Heart right ventricle (tissue), 16 donors: ENCODE data around the gene LAPTM5. TPM values are rescaled to one million over a fixed set of nuclear protein-coding genes. Genes with fewer than 3 reads are reported as not detected.

ENCODE experiments used
- ATAC-seq, 8 donors: fragments of 200-7000 bp; cut with Tn5 transposase; one replicate each; pipeline ENCODE4 v1.9.1; 2020; ENCODE audit warnings: mild to moderate bottlenecking in 8 of 8, moderate library complexity in 8 of 8, moderate number of reproducible peaks in 1 of 8
- DNase-seq, 2 donors: peaks; one replicate each; pipeline ENCODE4 v3.0.0-alpha.2; 2020
- H3K27ac ChIP-seq, 10 donors: fragments of 200-600 bp; sonication (generic) in 2 of 10; one replicate each; pipeline versions ENCODE4 v1.5.0 to v1.8.0; 2020 to 2022; ENCODE audit warnings: mild to moderate bottlenecking in 3 of 10
- H3K27me3 ChIP-seq, 7 donors: fragments of 200-600 bp; one replicate each; pipeline ENCODE4 v1.8.0; 2021 to 2022; ENCODE audit warnings: mild to moderate bottlenecking in 2 of 7
- H3K36me3 ChIP-seq, 9 donors: fragments of 200-600 bp; sonication (generic) in 1 of 9; one replicate each; pipeline versions ENCODE4 v1.5.0 to v1.8.0; 2020 to 2022; ENCODE audit warnings: mild to moderate bottlenecking in 2 of 9
- H3K4me1 ChIP-seq, 9 donors: fragments of 200-600 bp; sonication (generic) in 1 of 9; one replicate each; pipeline versions ENCODE4 v1.5.0 to v1.8.0; 2020 to 2022; ENCODE audit warnings: mild to moderate bottlenecking in 4 of 9
- H3K4me3 ChIP-seq, 10 donors: fragments of 200-600 bp; sonication (generic) in 2 of 10; one replicate each; pipeline versions ENCODE4 v1.5.0 to v1.8.0; 2020 to 2022; ENCODE audit warnings: mild to moderate bottlenecking in 7 of 10, moderate library complexity in 2 of 10
- H3K9me3 ChIP-seq, 11 donors: fragments of 200-600 bp in 10 of 11; sonication (generic) in 2 of 11; one replicate each; pipeline versions ENCODE4 v1.5.0 to v1.8.0; 2013 to 2022; ENCODE audit warnings: mild to moderate bottlenecking in 2 of 11, control low read depth in 1 of 11, moderate library complexity in 1 of 11
- CTCF ChIP-seq, 9 donors: fragments of 200-600 bp; sonication (generic) in 2 of 9; IDR thresholded peaks; one replicate each; pipeline versions ENCODE4 v1.5.0 to v1.8.0; 2021 to 2022; ENCODE audit warnings: antibody characterized with exemption in 9 of 9, mild to moderate bottlenecking in 5 of 9, moderate library complexity in 1 of 9
- WGBS, 2 donors: extraction: QIAGEN DNeasy Blood & Tissue Kit; methylation state at CpG; one replicate each; pipeline ENCODE4 v1.1.7; 2013; ENCODE audit warnings: inconsistent platforms in 1 of 2; 5-methylcytosine and 5-hydroxymethylcytosine counted together
- intact Hi-C, 10 donors: fragments of 100-400 bp; cut with DNase I; formaldehyde crosslinking; loops; one replicate each; pipeline versions ENCODE4 v1.11.1 to v1.14.2; 2022
- polyA plus RNA-seq, 2 donors: library from polyadenylated mRNA; stranded (reverse); fragments of 200-250 nt; gene quantifications; one replicate each; pipeline ENCODE4 v1.2.3, GENCODE V29; 2013
- total RNA-seq, 10 donors: library from RNA; stranded (reverse); fragmentation: NEBNext Ultra II Directional in 3 of 10; extraction: Animal tissue kit (Norgen Biotek cat#: 25700) in 3 of 10; gene quantifications; one replicate each; pipeline versions ENCODE4 v1.2.1 to v1.2.4, GENCODE V29; 2021 to 2023
- donor health status: Arrhythmogenic right ventricular cardiomyopathy.
- donor health status: ischemic (EF 13 %, LVEDD 7.1; RV severe dilation, severe dysfunction).
- donor health status: healthy with polysubstance abuse.
- donor health status: DM: no; HTN: yes; CAD: no.
- donor health status: DM: no; HTN: no; CAD: no.
- donor health status: ischemic (EF 25% LVEDD 6.9; RV normal size, moderate dysfunction).
- donor health status: ischemic (EF 25% LVEDD 5.7; RV mildly dilated, moderate dysfunction).
- donor health status: healthy.
- donor health status: DM: yes; HTN: yes; CAD: no.
- donor health status: Ischemic cardiomyopathy.
- donor health status: ischemic (EF 35%, LVEDD 5.7; RV mildly dilated, moderate dysfunction).
- donor health status: nonischemic (EF 11% LVEDD 7.7; RV severe dilation, severe dysfunction).
- donor health status: DM: yes; HTN: yes; CAD: no.
- donor health status: PGD.
- donor health status: ischemic (EF 29% LVEDD 5.4; RV normal size, mild dysfunction).
- donor health status: nonischemic (EF 23%, LVEDD 6.1; RV moderate dilation, normal function).

Gene LAPTM5
- total and polyA plus RNA-seq, 12 donors = 5.9 to 114 (median 13.9) TPM

GRCh38 chr1:30724655-30725421 lies 32.7 kb downstream of the LAPTM5 start:
- peaks cover 0 to under 1% (median 0%) of the 10 kb centered on the region in 9 donors for H3K4me1 ChIP-seq
- DNase-seq (no peak), ATAC-seq (no peak)
- no peak overlapping the region for H3K4me3 ChIP-seq
- intact Hi-C loops = loop anchor here in 6 of 10 donors (5.0 to 10.0 kb wide), 4 partner anchors 182 to 430 kb away; partner anchors contain the start of gene SDC3 (in 1 of the 6)
- no peaks in the 10 kb centered on the region for H3K9me3 ChIP-seq
- no peak overlapping the region for H3K27ac ChIP-seq
- no peak for TF ChIP-seq CTCF (IDR thresholded peaks at IDR 0.05)
- H3K36me3 ChIP-seq = peaks cover 0 to 7% (median 0%) of the 10 kb centered on the region in 9 donors
- no peaks in the 10 kb centered on the region for H3K27me3 ChIP-seq
- WGBS, 2 donors = 78 to 89% methylated on average over 5 of the region's 5 CpGs

- intact Hi-C loops = loop anchor here in 6 of 10 donors (5.0 to 10.0 kb wide), 4 partner anchors 183 to 431 kb away; partner anchors contain the start of gene SDC3 (in 1 of the 6)
- DNase-seq = no peak
Measured at GRCh38 chr1:30724175-30724574, 33.4 kb downstream of the LAPTM5 start.

GRCh38 chr1:30723331-30723755 lies 34.2 kb downstream of the LAPTM5 start, which contains the start of gene MATN1:
MATN1 (minus strand) TSS chr1:30723585; CDS start chr1:30723551, 34 bp downstream.
- Histone ChIP-seq H3K4me3 (no peak within 1 kb of the TSS), H3K9me3 (no peaks in the 10 kb centered on the region), H3K36me3 (peaks cover 0 to 7% (median 0%) of the 10 kb centered on the region in 9 donors), H3K27me3 (no peaks in the 10 kb centered on the region), H3K27ac (no peak within 1 kb of the TSS), H3K4me1 (peaks cover 0 to 12% (median 10%) of the 10 kb centered on the region in 9 donors)
- TF ChIP-seq CTCF (IDR thresholded peaks at IDR 0.05) = no peak
- no peak for DNase-seq
- intact Hi-C loops = loop anchor here in 6 of 10 donors (5.0 to 10.0 kb wide), 4 partner anchors 184 to 431 kb away; partner anchors contain the start of gene SDC3 (in 1 of the 6)
- ATAC-seq = no peak
- 89 to 91% methylated on average over 14 of the region's 14 CpGs for WGBS, 2 donors

More at GRCh38 chr1:30724175-30724574, 33.4 kb downstream of the LAPTM5 start:
- Histone ChIP-seq H3K4me3 (no peak overlapping the region), H3K4me1 (peaks cover 0 to 7% (median 5%) of the 10 kb centered on the region in 9 donors), H3K9me3 (no peaks in the 10 kb centered on the region), H3K27me3 (no peaks in the 10 kb centered on the region), H3K36me3 (peaks cover 0 to 7% (median 0%) of the 10 kb centered on the region in 9 donors), H3K27ac (no peak overlapping the region)
- no peak for ATAC-seq
- WGBS, 2 donors = 93 to 97% methylated on average over 2 of the region's 2 CpGs
- peak in 1 of 9 donors; percentile 24 for TF ChIP-seq CTCF (IDR thresholded peaks at IDR 0.05)

GRCh38 chr1:30721812-30722537 lies 35.6 kb downstream of the LAPTM5 start:
- DNase-seq (no peak), ATAC-seq (no peak)
- Histone ChIP-seq H3K36me3 (peaks cover 0 to 7% (median 0%) of the 10 kb centered on the region in 9 donors), H3K4me3 (no peak overlapping the region), H3K4me1 (peaks cover 0 to 15% (median 10%) of the 10 kb centered on the region in 9 donors), H3K27ac (no peak overlapping the region), H3K27me3 (no peaks in the 10 kb centered on the region), H3K9me3 (no peaks in the 10 kb centered on the region)
- intact Hi-C loops = loop anchor here in 7 of 10 donors (2.0 to 10.0 kb wide), 6 partner anchors 57 to 433 kb away; partner anchors contain the start of gene SDC3 (in 1 of the 7)
- 83 to 84% methylated on average over 9 of the region's 9 CpGs for WGBS, 2 donors
- TF ChIP-seq CTCF (IDR thresholded peaks at IDR 0.05) = no peak
